HCT116 (cell line): ENCODE data around the gene PRKAG2. TPM values are rescaled to one million over a fixed set of nuclear protein-coding genes. Genes with fewer than 3 reads are reported as not detected.

Experiments used
- ATAC-seq: fragments of 200-7000 bp; cut with Tn5 transposase; 2 replicates; pipeline ENCODE4 v1.9.1; 2020; ENCODE audit warnings: mild to moderate bottlenecking, moderate library complexity
- BruUV-seq: library from RNA; stranded (reverse); fragments of 400-500 nt; replicated peaks from 2 replicates; lab custom pipeline; 2021; lab: Mats Ljungman, UMichigan
- CTCF ChIA-PET: fragments of 300-600 bp; sonication (Branson Sonifier 250); formaldehyde crosslinking; loops from one replicate; lab custom pipeline; 2021; ENCODE audit warnings: antibody characterized with exemption; lab: Charles Lee
- POLR2A ChIA-PET: fragments of 300-600, 350-600 bp; sonication (Branson Sonifier 250); formaldehyde crosslinking; loops from one replicate; lab custom pipeline; 2021; ENCODE audit warnings: antibody characterized with exemption; lab: Charles Lee
- RAD21 ChIA-PET, 2 experiments: fragments of 300-600 bp; sonication (Branson Sonifier 250); formaldehyde crosslinking; loops; one replicate each; lab custom pipeline; 2023; ENCODE audit warnings: low total read pairs in 2 of 2; ENCODE audit not compliant: uncharacterized antibody in 2 of 2, unreplicated experiment in 2 of 2, low non-redundant PET in 1 of 2; lab: Charles Lee
- DNase-seq: peaks from one replicate; pipeline ENCODE4 v3.0.0-alpha.2; 2010; ENCODE audit warnings: low read depth, low spot score
- H2AFZ ChIP-seq: fragments of 200-600 bp; shearing (Covaris generic), sonication (generic); 2 replicates; pipeline ENCODE4 v1.6.1; 2017; ENCODE audit warnings: low read depth, mixed run types, mixed read lengths, antibody characterized with exemption, low read length; ENCODE audit not compliant: poor library complexity, severe bottlenecking
- H3K27ac ChIP-seq: 2 replicates; pipeline ENCODE4 v1.5.1; 2012; ENCODE audit warnings: low read depth, low read length
- H3K27me3 ChIP-seq: fragments of 200-600 bp; sonication (generic); 2 replicates; pipeline ENCODE4 v1.6.1; 2016; ENCODE audit warnings: mixed run types, low read length, mixed read lengths; ENCODE audit not compliant: insufficient read depth
- H3K36me3 ChIP-seq, 2 experiments: fragments of 200-500 bp in 1 of 2; fragments of 200-600 bp in 1 of 2; sonication (Bioruptor generic) in 1 of 2; sonication (generic) in 1 of 2; 2 replicates each; pipeline versions ENCODE4 v1.5.1 to v1.6.1; 2014 to 2016; ENCODE audit warnings: low read length in 2 of 2, inconsistent platforms in 1 of 2, mixed read lengths in 1 of 2, mixed run types in 1 of 2; ENCODE audit not compliant: insufficient read depth in 2 of 2, control insufficient read depth in 1 of 2
- H3K4me1 ChIP-seq, 2 experiments: fragments of 200-600 bp in 1 of 2; sonication (generic) in 1 of 2; 2 replicates each; pipeline versions ENCODE4 v1.5.1 to v1.6.1; 2012 to 2017; ENCODE audit warnings: low read length in 2 of 2, inconsistent platforms in 1 of 2, mild to moderate bottlenecking in 1 of 2, mixed read lengths in 1 of 2, mixed run types in 1 of 2, moderate library complexity in 1 of 2; ENCODE audit not compliant: insufficient read depth in 2 of 2, control insufficient read depth in 1 of 2
- H3K4me2 ChIP-seq: fragments of 200-600 bp; sonication (generic); 2 replicates; pipeline ENCODE4 v1.6.1; 2017; ENCODE audit warnings: mixed run types, low read length, mixed read lengths
- H3K4me3 ChIP-seq, 2 experiments: fragments of 200-600 bp in 1 of 2; sonication (generic) in 1 of 2; replicated peaks in 1 of 2; 2 replicates each; pipeline ENCODE4 v1.5.1; 2011 to 2016; ENCODE audit warnings: low read length in 2 of 2, control low read depth in 1 of 2, low read depth in 1 of 2, mild to moderate bottlenecking in 1 of 2, mixed read lengths in 1 of 2, mixed run types in 1 of 2
- H3K79me2 ChIP-seq: fragments of 200-600 bp; sonication (generic); 2 replicates; pipeline ENCODE4 v1.6.1; 2017; ENCODE audit warnings: mild to moderate bottlenecking, mixed run types, low read length, moderate library complexity, mixed read lengths; ENCODE audit not compliant: insufficient read depth
- H3K9ac ChIP-seq: fragments of 200-600 bp; sonication (generic); 2 replicates; pipeline ENCODE4 v1.6.1; 2016; ENCODE audit warnings: low read length, mixed read lengths
- H3K9me2 ChIP-seq: fragments of 200-600 bp; sonication (generic), shearing (Covaris generic); 2 replicates; pipeline ENCODE4 v1.6.1; 2017; ENCODE audit warnings: mixed run types, mild to moderate bottlenecking, moderate library complexity; ENCODE audit not compliant: insufficient read depth
- H3K9me3 ChIP-seq, 2 experiments: fragments of 200-500 bp in 1 of 2; fragments of 200-600 bp in 1 of 2; sonication (Bioruptor generic) in 1 of 2; sonication (generic) in 1 of 2; 2 replicates each; pipeline ENCODE4 v1.6.1; 2014 to 2017; ENCODE audit warnings: low read length in 2 of 2, mixed read lengths in 2 of 2, inconsistent platforms in 1 of 2, low read depth in 1 of 2, mild to moderate bottlenecking in 1 of 2, mixed run types in 1 of 2, moderate library complexity in 1 of 2; ENCODE audit not compliant: control insufficient read depth in 1 of 2, insufficient read depth in 1 of 2
- H4K20me1 ChIP-seq: fragments of 200-600 bp; sonication (generic), shearing (Covaris generic); 2 replicates; pipeline ENCODE4 v1.6.1; 2017; ENCODE audit warnings: mixed run types, mild to moderate bottlenecking, moderate library complexity; ENCODE audit not compliant: insufficient read depth
- ATF3 ChIP-seq: IDR thresholded peaks from 2 replicates; pipeline ENCODE4 v1.6.1; 2012
- CBX3 ChIP-seq: IDR thresholded peaks from 2 replicates; pipeline ENCODE4 v1.6.1; 2012; ENCODE audit warnings: low read depth
- ELF1 ChIP-seq: IDR thresholded peaks from 2 replicates; pipeline ENCODE4 v1.6.1; 2012; ENCODE audit warnings: low read depth, borderline replicate concordance
- FOSL1 ChIP-seq: IDR thresholded peaks from 2 replicates; pipeline ENCODE4 v1.6.1; 2012; ENCODE audit warnings: low read depth
- MAX ChIP-seq: IDR thresholded peaks from 2 replicates; pipeline ENCODE4 v1.6.1; 2012
- SIN3A ChIP-seq: IDR thresholded peaks from 2 replicates; pipeline ENCODE4 v1.6.1; 2012; ENCODE audit warnings: low read depth
- TCF7L2 ChIP-seq: IDR thresholded peaks from 2 replicates; pipeline ENCODE4 v1.7.0; 2011; ENCODE audit warnings: borderline replicate concordance, inconsistent platforms; ENCODE audit not compliant: insufficient read depth, insufficient read length; ENCODE audit errors: extremely low read depth
- YY1 ChIP-seq: IDR thresholded peaks from 2 replicates; pipeline ENCODE4 v1.6.1; 2011; ENCODE audit warnings: low read length, low read depth, moderate library complexity, mild to moderate bottlenecking; ENCODE audit not compliant: insufficient replicate concordance; ENCODE audit errors: extremely low read depth
- ZFX ChIP-seq: fragments of 450-650 bp; IDR thresholded peaks from 2 replicates; pipeline ENCODE4 v1.6.1; 2017
- intact Hi-C: fragments of 100-400 bp; cut with micrococcal nuclease; formaldehyde crosslinking; loops from 2 replicates; pipeline ENCODE4 v1.10.0; 2022
- total RNA-seq: library from RNA; stranded (reverse); gene quantifications from one replicate; pipeline ENCODE4 v1.2.1, GENCODE V29; 2021; ENCODE audit not compliant: unreplicated experiment
- TF ChIP-seq, protein P1 (sequence below): IDR thresholded peaks from 2 replicates; pipeline ENCODE4 v1.6.1; 2011; ENCODE audit warnings: mild to moderate bottlenecking, low read length, moderate library complexity; ENCODE audit not compliant: insufficient replicate concordance; ENCODE audit errors: extremely low read depth
- TF ChIP-seq, protein P2 (sequence below): IDR thresholded peaks from 2 replicates; pipeline ENCODE4 v1.6.1; 2012; ENCODE audit warnings: low read depth

The PRKAG2 gene
- total RNA-seq, 1 experiment from 2014 or later, result 23.6 TPM

GRCh38 chr7:151758622-151759540 is 118.0 kb downstream of the PRKAG2 start (continued):
- TF ChIP-seq, protein P1, sequence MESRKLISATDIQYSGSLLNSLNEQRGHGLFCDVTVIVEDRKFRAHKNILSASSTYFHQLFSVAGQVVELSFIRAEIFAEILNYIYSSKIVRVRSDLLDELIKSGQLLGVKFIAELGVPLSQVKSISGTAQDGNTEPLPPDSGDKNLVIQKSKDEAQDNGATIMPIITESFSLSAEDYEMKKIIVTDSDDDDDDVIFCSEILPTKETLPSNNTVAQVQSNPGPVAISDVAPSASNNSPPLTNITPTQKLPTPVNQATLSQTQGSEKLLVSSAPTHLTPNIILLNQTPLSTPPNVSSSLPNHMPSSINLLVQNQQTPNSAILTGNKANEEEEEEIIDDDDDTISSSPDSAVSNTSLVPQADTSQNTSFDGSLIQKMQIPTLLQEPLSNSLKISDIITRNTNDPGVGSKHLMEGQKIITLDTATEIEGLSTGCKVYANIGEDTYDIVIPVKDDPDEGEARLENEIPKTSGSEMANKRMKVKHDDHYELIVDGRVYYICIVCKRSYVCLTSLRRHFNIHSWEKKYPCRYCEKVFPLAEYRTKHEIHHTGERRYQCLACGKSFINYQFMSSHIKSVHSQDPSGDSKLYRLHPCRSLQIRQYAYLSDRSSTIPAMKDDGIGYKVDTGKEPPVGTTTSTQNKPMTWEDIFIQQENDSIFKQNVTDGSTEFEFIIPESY, result no peak
- no peak for TF ChIP-seq FOSL1
- no peak for TF ChIP-seq MAX
- TF ChIP-seq ATF3, result no peak
- no peak for TF ChIP-seq ELF1
- no peak for TF ChIP-seq TCF7L2

DNA sequence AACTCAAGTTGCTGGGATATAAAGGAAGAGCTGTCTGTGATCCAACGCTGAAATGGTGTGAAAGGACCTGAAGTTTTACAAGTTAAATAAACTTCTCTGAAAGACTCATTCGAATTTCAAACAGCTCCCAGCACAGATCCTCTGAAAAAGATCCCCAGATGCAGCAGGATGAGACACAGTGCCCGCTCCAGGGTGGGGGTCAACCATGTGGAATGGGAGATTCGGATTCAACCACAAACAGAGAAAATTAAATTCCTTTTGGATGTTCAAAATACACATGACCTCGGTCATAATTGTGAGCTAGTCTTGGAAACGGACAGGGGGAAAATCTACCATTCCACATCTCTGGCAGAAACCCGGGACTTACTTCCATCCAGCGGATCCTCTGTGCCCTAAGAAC is 119.6 kb downstream of the PRKAG2 start:
- Histone ChIP-seq H3K4me1 (peaks cover 25 to 57% of the 10 kb centered on the region in 2 experiments), H3K27me3 (no peaks in the 10 kb centered on the region), H3K9ac (no peak overlapping the region), H3K9me3 (no peaks in the 10 kb centered on the region), H4K20me1 (no peaks in the 10 kb centered on the region), H3K4me3 (no peak overlapping the region), H3K27ac (no peak overlapping the region), H2AFZ (no peak overlapping the region), H3K9me2 (no peaks in the 10 kb centered on the region), H3K4me2 (no peak overlapping the region), H3K79me2 (no peaks in the 10 kb centered on the region), H3K36me3 (no peaks in the 10 kb centered on the region)
- RAD21 ChIA-PET, result no interaction called here
- TF ChIP-seq, protein P2, sequence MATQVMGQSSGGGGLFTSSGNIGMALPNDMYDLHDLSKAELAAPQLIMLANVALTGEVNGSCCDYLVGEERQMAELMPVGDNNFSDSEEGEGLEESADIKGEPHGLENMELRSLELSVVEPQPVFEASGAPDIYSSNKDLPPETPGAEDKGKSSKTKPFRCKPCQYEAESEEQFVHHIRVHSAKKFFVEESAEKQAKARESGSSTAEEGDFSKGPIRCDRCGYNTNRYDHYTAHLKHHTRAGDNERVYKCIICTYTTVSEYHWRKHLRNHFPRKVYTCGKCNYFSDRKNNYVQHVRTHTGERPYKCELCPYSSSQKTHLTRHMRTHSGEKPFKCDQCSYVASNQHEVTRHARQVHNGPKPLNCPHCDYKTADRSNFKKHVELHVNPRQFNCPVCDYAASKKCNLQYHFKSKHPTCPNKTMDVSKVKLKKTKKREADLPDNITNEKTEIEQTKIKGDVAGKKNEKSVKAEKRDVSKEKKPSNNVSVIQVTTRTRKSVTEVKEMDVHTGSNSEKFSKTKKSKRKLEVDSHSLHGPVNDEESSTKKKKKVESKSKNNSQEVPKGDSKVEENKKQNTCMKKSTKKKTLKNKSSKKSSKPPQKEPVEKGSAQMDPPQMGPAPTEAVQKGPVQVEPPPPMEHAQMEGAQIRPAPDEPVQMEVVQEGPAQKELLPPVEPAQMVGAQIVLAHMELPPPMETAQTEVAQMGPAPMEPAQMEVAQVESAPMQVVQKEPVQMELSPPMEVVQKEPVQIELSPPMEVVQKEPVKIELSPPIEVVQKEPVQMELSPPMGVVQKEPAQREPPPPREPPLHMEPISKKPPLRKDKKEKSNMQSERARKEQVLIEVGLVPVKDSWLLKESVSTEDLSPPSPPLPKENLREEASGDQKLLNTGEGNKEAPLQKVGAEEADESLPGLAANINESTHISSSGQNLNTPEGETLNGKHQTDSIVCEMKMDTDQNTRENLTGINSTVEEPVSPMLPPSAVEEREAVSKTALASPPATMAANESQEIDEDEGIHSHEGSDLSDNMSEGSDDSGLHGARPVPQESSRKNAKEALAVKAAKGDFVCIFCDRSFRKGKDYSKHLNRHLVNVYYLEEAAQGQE, result no peak
- no peak for TF ChIP-seq YY1
- TF ChIP-seq SIN3A, result no peak
- TF ChIP-seq ZFX, result no peak
- TF ChIP-seq CBX3, result no peak
- ATAC-seq (no peak), DNase-seq (no peak)
- POLR2A ChIA-PET, result no interaction called here
- intact Hi-C loops, result loop anchor here (5.0 to 10.0 kb wide), 3 partner anchors 120 to 442 kb away; partner anchors contain the start of gene PRKAG2
- no TSS peak for BruUV-seq
- CTCF ChIA-PET, result no interaction called here
